GM10847 (cell line): Measurements from ENCODE around the gene TMEM95.

ENCODE experiments used
- POLR2A ChIP-seq: IDR thresholded peaks from 2 replicates; pipeline ENCODE4 v1.6.1; 2011; ENCODE audit not compliant: insufficient read length; ENCODE audit errors: extremely low read depth

Gene TMEM95

GRCh38 chr17:7352910-7353635 is 1.9 kb upstream of the TMEM95 start:
- TF ChIP-seq POLR2A, result no peak

GRCh38 chr17:7354262-7354843 is 603 bp upstream of the TMEM95 start:
- no peak for TF ChIP-seq POLR2A

GRCh38 chr17:7355573-7355972 is 617 bp downstream of the TMEM95 start:
- TF ChIP-seq POLR2A, result no peak

- no peak for TF ChIP-seq POLR2A
Measured at GRCh38 chr17:7356072-7356549, 1.2 kb downstream of the TMEM95 start.

GRCh38 chr17:7356756-7357155 is 1.8 kb downstream of the TMEM95 start:
- no peak for TF ChIP-seq POLR2A

- no peak for TF ChIP-seq POLR2A
Measured at GRCh38 chr17:7357381-7357780, 2.4 kb downstream of the TMEM95 start.

GRCh38 chr17:7361906-7362305 is 7.0 kb downstream of the TMEM95 start:
- no peak for TF ChIP-seq POLR2A

- TF ChIP-seq POLR2A, result no peak
Measured at GRCh38 chr17:7363311-7363710, 8.4 kb downstream of the TMEM95 start.

GRCh38 chr17:7367083-7367482 is 12.1 kb downstream of the TMEM95 start:
- no peak for TF ChIP-seq POLR2A

GRCh38 chr17:7367918-7368598 is 13.1 kb downstream of the TMEM95 start:
- no peak for TF ChIP-seq POLR2A

- no peak for TF ChIP-seq POLR2A
Measured at GRCh38 chr17:7369825-7370224, 14.9 kb downstream of the TMEM95 start.

GRCh38 chr17:7370853-7371252 is 15.9 kb downstream of the TMEM95 start:
- no peak for TF ChIP-seq POLR2A

- TF ChIP-seq POLR2A, result no peak
Measured at GRCh38 chr17:7374353-7374752, 19.4 kb downstream of the TMEM95 start.

GRCh38 chr17:7379134-7379533 is 24.2 kb downstream of the TMEM95 start:
- no peak for TF ChIP-seq POLR2A

GRCh38 chr17:7380321-7380720 is 25.4 kb downstream of the TMEM95 start:
- TF ChIP-seq POLR2A, result no peak
